Daoy (cell line): ENCODE measurements around the gene EPB42. TPM values are rescaled to one million over a fixed set of nuclear protein-coding genes. Genes with fewer than 3 reads are reported as not detected.
"Not testable (repeated sequence)": the region's sequence is repeated elsewhere in the genome, so short reads cannot be mapped to it uniquely, and the experiment has no call there.

Experiments
- DNase-seq: peaks from one replicate; pipeline ENCODE4 v3.0.0-alpha.2; 2015; ENCODE audit warnings: low read depth
- total RNA-seq: library from RNA; depleted of rRNA; stranded (reverse); fragments of >200 nt; shearing (Covaris generic); gene quantifications from 2 replicates; pipeline ENCODE4 v1.2.3, GENCODE V29; 2014; rRNA removed

Gene EPB42
- total RNA-seq, 1 experiment from 2014 or later = not detected

DNA sequence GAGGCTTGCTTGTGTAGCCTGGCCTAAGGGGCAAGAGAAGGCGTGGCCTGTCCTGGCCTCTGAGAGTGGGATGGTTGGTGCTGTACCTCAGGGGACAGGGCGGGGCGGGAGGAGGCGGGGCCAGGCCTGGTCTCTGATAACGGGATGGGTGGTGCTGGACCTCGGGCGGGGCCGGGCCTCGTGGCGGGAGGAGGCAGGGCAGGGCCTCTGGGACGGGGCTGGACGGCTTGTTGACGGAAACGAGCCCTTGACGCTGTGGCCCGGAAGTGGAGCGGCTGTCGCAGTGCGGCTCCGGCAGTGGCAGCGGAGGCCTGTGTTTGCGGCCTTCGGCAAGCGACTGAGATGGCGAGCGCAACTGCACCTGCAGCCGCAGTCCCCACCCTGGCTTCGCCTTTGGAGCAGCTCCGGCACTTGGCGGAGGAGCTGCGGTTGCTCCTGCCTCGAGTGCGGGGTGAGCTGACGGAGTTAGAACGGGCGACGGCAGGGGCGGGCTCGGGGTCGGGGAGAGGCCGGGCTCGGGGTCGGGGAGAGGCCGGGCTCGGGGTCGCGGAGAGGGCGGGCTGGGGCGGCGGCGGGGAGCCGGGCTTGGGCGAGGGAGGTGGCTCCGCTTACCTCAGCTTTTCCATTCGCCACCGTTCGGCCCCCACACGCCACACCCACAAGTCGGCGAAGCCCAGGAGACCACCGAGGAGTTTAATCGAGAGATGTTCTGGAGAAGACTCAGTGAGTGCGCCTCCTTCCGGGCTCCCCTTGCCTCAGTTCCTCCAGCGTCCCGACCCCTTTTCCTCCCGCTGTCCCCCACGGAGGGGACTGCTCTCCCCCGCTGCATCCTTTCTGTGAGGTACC is 35.4 kb downstream of the EPB42 start, which contains the start of gene CCNDBP1:
Gene CCNDBP1 (plus strand): TSS at position 247 of the 846 bp plus-strand sequence. CDS start 96 bp downstream, at position 343.
- peak; percentile 94 for DNase-seq

DNA sequence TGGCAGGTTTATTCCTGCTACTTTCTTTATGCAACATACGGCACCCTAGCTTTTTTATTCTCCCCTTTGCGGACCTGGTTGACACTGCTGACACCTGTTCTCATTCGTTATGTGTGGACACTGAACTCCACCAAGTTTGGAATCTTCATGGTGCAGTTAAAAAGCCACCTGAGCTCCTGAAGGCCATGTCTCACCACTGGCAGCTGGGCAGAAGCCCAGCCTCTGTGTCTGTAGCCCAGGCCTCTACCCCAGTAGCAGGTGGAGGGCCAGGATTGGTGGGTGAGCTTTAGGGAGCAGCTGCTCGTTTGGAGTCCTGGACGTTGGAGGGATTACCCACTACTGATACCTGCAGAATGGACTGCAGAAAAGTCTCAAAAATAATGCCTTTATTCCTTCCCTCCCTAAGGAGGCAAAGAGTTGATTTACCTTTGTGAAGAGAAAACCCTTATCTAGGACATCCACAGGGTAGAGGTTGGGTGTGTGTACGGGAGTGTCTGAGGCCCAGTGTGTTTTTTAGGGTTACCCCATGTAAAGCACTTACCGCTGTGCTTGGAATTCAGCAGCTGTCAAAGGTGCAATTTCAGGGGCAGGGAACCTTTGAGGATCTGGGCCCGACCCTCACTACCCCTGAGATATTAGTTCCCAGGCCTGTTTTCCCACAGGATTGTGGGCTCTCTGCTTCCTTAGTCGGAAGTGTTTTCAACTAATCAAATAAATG is 36.3 kb downstream of the EPB42 start:
- no peak for DNase-seq

DNA sequence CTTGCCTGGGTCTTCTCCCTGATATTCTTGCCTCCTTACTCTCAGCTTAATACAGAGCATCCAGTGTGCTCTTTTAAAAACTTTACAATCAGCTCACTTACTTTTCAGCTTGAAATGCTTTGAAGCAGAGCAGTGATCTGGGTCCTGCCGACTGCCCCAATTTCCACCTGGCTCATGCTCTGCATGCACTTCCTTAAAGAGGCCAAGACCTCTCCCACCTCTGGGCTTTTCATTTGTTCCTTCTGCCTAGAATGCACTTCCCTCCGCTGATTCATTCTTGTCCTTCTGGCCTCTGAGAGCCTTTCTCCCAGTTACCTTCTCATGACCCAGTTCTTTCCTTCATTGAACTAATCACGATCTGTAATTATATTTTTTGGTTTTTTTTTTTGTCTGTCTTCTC is 37.5 kb downstream of the EPB42 start:
- DNase-seq = no peak

DNA sequence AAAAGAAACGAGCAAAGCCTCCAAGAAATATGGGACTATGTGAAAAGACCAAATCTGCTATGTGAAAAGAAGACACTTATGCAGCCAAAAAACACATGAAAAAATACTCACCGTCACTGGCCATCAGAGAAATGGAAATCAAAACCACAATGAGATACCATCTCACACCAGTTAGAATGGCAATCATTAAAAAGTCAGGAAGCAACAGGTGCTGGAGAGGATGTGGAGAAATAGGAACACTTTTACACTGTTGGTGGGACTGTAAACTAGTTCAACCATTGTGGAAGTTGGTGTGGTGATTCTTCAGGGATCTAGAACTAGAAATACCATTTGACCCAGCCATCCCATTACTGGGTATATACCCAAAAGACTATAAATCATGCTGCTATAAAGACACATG is 43.7 kb downstream of the EPB42 start:
- DNase-seq = not testable (repeated sequence)

DNA sequence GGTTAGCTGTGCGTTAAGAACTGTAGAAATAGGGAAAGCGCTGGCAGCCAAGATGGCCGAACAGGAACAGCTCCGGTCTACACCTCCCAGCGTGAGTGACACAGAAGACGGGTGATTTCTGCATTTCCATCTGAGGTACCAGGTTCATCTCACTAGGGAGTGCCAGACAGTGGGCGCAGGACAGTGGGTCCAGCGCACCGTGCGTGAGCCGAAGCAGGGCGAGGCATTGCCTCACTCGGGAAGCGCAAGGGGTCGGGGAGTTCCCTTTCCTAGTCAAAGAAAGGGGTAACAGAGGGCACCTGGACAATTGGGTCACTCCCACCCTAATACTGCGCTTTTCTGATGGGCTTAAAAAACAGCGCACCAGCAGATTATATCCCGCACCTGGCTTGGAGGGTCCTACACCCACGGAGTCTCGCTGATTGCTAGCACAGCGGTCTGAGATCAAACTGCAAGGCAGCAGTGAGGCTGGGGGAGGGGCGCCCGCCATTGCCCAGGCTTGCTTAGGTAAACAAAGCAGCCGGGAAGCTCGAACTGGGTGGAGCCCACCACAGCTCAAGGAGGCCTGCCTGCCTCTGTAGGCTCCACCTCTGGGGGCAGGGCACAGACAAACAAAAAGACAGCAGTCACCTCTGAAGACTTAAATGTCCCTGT is 45.0 kb downstream of the EPB42 start:
- not testable (repeated sequence) for DNase-seq

DNA sequence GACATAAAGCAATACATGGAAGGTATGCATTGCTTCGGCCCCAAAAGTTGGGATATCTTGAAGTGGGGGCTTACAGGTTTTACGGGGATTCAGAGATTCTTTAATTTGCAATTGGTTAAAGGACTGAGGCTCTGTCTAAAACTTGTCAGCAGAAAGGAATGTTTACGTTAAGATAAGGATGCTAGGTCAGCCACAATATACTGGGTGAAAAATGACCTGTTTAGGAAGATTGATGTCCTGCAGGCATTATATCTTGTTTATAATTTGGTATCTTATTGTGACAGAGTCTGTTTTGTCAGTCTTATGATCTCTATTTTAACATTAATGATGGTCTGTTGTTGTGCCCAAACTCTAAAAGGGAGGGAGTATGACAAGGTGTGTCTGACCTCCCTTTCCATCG is 50.9 kb downstream of the EPB42 start:
- peak; percentile 19 for DNase-seq

DNA sequence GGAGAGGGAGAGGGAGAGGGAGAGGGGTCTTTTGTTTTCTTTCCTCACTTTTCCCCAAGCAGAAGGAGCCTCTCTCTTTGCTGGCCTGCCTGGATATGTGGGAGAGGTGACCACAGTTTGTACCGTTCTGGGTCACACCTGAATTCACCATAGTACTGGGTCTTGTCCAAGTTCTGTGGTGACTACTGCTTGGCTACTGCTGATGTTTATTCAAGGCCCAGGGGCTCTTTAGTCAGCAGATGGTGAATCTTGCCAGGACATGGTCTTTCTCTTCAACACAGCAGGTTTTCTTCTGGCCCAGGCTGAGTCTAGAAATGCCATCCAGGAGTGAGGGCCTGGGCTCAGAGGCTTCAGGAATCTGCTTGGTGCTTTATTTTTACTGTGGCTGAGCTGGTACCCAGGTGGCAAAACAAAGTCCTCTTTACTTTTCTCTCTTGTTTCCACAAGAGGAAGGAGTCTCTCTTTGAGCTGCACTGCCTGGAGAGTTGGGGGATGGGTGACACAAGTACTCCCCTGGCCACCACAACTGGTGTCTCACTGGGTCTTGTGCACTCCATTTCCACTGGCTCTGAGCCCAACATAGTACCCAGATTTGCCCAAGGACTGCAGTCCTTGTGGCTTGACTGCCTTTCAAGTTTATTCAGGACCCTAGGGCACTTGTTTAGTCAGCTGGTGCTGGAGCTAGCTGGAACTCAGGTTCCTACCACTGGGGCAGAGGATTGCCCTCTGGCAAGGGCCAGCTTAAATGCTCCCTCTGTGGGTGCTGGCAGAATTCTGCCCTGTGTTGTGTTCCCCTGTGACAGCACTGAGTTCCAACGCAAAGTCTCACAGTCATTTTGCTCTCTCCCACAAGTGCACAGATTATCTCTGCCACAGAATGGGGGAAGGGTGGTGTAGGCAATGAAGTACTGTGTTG is 52.4 kb downstream of the EPB42 start:
- peak; percentile 47 for DNase-seq

DNA sequence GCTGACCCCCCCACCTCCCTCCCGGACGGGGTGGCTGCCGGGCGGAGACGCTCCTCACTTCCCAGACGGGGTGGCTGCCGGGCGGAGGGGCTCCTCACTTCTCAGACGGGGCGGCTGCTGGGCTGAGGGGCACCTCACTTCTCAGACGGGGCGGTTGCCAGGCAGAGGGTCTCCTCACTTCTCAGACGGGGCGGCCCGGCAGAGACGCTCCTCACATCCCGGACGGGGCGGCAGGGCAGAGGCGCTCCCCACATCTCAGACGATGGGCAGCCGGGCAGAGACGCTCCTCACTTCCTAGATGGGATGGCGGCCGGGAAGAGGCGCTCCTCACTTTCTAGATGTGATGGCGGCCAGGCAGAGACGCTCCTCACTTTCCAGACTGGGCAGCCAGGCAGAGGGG is 53.6 kb downstream of the EPB42 start:
- DNase-seq = not testable (repeated sequence)

DNA sequence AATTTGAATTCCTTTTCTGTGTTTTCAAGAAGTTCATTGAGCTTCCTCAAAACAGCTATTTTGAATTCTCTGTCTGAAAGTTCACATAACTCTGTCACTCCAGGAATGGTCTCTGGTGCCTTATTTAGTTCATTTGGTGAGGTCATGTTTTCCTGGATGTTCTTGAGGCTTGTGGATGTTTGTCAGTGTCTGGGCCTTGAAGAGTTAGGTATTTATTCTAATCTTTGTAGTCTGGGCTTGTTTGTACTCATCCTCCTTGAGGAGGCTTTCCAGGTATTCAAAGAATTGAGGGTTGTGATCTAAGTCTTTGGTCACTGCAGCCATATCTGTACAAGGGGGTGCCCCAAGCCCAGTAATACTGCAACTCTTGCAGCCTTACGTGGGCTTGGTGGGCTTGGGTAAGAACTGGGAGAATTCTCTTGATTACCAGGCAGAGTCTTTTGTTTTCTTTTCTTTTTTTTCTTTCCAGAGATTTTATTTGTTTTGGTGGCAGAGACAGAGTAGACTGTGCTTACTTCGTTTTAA is 55.0 kb downstream of the EPB42 start:
- DNase-seq = no peak

DNA sequence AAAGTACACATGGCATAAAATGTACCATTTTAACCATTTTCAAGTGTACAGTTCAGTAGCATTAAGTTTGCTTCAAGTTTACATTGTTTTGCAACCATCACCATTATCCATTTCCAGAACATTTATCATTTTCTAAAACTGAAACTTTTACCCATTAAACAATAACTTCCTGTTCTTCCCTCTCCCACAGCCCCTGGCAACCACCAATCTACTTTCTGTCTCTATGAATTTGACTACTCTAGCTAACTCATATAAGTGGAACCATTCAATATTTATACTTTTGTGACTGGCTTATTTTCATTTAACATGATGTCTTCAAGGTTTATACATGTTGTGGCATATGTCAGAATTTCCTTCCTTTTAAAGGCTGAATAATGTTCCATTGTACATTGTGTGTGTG is 67.5 kb downstream of the EPB42 start:
- no peak for DNase-seq

DNA sequence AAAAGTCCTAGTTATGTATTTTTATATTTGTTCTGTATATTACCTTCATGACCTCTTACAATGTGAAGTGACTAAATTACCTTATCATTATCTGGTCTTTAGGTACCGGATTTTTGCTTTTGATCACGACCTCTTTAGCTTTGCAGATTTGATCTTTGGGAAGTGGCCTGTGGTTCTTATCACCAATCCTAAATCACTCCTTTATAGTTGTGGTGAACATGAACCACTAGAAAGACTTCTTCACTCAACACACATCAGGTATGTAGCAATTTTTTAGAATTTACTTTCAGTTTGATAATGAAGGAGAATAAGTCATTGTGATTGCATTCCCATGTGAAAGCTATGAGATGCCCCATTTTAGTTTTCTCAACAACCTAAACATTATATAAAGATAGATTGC is 69.1 kb downstream of the EPB42 start:
- no peak for DNase-seq

DNA sequence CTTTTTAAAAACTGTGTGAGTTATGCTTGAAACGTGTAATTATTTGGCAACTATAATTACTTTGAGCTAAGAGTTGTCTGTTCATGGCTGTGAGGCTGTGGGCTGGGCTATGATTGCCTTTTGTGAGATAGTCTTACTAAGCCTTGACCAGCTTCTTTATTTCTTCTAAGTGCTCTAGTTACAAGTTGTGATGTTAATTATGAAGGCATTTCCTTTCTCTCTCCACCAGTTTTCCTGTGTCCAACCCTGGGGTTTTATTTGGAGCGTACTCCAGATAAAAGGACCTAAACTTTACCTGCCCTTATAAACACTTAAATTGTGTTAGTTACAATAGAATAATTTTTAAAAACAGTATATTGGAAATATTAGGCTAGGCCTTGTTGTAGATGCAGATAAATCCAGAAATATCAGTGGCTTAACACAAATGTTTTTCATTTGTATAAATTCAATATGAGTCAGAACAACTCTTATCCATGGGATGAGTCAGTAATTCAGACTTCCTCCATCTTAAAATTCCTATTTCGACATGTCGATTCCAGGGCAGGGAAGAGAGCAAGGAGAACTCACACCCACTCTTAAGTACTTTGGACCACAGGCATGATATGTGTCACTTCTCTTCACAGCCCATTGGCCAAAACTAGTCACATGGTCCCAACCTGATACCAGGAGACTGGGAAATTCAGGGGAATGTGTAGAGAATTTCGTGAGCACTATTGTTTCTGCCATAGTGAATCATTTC is 70.5 kb downstream of the EPB42 start:
- peak; percentile 75 for DNase-seq

Other genes starting within 250 kb of the EPB42 start
- 24.3 and 24.5 TPM in 2 replicates for gene UBR1, start 115.0 kb downstream of the EPB42 start, total RNA-seq
- gene TMEM62, start 87.4 kb downstream of the EPB42 start, total RNA-seq = 10.1 and 18.6 TPM in 2 replicates
- gene CCNDBP1, start 35.6 kb downstream of the EPB42 start, total RNA-seq = 38.5 and 59.3 TPM in 2 replicates
- 0.51 TPM in 1 of 2 replicates, not detected in the other for gene TGM5, start 45.9 kb upstream of the EPB42 start, total RNA-seq
- not detected in 2 replicates for gene TGM7, start 81.2 kb upstream of the EPB42 start, total RNA-seq
- gene LCMT2, start 109.6 kb upstream of the EPB42 start, total RNA-seq = 7.2 and 11.8 TPM in 2 replicates
- 20.1 and 25.3 TPM in 2 replicates for gene ZSCAN29, start 150.0 kb upstream of the EPB42 start, total RNA-seq
- 12.7 and 13.2 TPM in 2 replicates for gene TUBGCP4, start 150.1 kb upstream of the EPB42 start, total RNA-seq